GM21723 (cell line): Measurements from ENCODE around the gene H2BK1.

Source experiments
- ATAC-seq: cut with Tn5 transposase; IDR thresholded peaks from one replicate; pipeline ENCODE4 v1.9.1; 2021; ENCODE audit warnings: mild to moderate bottlenecking, moderate library complexity; ENCODE audit not compliant: unreplicated experiment

Gene H2BK1

DNA sequence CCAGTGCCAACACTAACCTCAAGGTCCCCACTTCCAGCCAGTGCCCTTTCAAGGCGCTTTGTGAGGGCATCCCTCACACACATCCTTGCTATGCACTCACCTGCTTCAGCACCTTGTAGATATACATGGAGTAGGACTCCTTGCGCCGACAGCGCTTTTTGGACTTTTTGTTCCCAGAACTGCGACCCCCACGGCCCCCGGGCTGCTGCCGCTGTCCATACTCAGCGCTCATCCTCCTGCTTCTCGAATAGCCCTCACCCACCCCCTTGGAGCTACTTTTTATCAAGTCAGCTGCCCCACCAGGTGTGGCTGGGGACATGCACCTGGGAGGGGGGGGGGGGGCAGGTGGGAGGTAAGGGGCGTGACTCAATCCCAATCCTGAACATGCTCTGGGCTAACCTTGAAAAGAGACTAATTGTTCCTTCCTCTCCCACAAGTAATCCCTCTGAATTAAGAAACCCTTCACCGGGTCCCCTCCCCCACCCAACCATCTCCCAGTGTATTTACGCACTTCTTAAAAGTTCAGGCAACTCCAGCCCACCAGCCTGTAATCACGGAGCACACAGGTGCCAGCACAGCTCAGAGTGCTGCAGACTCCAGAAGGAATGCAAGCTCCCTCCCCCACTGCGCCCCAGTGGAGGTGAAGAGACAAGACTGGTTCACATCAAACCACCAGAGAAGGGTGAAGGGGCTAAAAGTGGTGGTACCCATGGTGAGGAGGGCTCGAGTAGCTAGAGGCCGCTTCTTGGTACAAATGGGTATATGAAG lies at the start of gene H2BK1:
TSS of gene H2BK1 (minus strand) at position 402 of the 768 bp plus-strand sequence. CDS start at position 232, 170 bp downstream.
- ATAC-seq: no peak

DNA sequence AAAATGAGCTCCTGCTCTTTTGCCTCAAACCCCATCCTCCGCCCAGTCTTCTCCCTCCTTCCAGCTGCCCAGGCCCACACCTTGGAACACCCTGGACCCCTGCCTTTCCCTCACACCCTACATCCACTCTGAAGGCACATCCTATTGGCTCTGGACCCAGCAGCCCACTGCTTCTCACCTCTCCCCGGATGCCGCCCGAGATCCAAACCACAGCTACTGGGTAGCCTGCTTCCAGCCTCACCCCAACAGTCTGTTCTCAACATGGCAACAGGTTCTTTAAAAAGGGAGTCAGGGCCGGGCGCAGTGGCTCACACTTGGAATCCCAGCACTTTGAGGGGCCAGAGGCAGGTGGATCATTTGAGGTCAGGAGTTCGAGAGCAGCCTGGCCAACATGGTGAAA lies 47.7 kb upstream of the H2BK1 start:
- no peak for ATAC-seq

- ATAC-seq: no peak
Observed at GRCh38 chr7:151256410-151257045, 46.2 kb upstream of the H2BK1 start.

- ATAC-seq: no peak
Observed at GRCh38 chr7:151255390-151255789, 45.1 kb upstream of the H2BK1 start.

DNA sequence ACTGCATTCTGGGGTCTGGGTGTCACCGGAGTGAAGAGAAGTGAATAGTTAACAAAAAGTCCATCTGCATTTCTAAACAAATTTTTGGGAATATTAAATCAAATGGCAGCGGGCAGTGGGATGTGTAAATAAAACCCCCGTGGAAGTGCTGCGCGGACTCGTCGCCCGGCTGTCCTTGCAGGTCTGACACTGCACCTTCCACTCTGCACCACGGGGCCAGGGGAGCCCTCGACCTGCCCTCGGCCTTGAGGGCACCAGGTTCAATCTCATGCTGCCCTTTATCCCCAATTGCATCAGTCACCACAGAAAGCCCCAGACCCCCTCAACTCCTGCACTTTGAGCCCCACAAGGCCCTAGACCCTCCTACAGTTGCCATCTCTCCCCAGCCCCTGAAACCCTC lies 44.6 kb upstream of the H2BK1 start:
- no peak for ATAC-seq

DNA sequence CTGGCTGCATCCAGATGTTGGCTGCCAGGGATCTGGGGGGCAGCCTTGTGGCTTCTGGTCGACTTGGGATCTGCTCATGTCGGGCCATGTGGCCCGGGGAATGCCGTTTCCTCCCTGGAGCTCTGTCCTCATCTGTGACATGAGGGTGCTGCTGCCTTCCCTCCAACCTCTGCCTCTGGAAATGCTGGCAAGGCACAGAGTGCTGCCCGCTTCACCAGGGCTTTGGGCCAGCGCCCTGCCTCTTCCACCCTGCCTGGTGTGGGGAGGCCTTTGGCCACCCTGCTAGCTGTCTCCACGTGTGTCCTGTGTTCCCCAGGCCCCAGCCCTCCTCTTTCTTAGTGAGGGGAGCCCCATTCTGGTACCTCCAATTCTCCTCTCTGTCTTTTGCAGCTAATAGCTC lies 44.0 kb upstream of the H2BK1 start:
- no peak for ATAC-seq

DNA sequence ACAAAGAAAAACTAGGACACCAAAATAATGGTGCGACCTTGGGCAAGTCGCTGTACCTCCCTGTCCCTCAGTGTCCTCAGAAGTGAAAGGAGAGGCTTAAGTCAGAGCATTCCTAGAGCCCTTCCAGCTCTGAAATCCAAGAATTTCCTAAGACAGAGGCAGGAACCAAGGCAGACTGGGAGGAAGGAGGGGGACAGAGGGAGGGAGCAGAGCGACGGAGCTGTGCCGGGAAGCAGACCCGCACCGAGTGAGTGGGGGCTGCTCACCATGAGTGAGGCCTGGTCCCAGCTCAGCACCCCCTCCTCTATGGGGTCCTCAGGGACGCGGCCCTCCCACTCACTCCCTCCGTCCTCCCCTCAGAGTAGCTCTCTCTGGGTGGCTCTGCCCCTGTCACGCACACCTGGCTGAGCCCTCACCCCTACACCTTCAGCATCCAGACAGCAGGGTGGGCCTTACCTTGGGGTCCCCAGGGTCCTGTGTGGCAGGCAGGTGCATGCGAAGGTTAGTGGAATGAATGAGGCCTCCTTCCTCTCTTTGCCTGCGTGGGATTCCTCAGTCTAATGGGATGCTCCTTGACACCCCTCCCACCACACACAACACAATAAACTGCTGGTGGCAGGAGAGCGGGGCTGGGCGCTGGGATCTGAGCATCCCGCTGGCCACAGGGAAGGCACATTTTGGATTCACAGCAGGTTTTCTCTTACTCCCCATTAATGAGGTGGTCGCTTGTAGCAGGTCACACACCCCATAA lies 42.8 kb upstream of the H2BK1 start:
- no peak for ATAC-seq

DNA sequence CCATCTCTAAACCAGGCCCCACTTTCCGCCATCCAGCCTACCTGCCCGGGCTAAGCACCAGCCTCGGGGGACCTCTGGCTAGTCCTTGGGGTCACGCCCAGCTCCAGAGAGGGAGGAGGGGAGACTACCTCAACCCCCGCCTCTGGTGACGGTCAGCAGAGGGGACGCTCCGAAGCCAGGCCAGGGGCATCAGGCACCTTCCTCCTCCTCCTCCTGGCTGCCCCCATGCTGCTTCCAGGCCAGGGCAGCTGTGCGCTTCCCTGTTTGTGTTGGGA lies 42.2 kb upstream of the H2BK1 start:
- ATAC-seq: no peak

DNA sequence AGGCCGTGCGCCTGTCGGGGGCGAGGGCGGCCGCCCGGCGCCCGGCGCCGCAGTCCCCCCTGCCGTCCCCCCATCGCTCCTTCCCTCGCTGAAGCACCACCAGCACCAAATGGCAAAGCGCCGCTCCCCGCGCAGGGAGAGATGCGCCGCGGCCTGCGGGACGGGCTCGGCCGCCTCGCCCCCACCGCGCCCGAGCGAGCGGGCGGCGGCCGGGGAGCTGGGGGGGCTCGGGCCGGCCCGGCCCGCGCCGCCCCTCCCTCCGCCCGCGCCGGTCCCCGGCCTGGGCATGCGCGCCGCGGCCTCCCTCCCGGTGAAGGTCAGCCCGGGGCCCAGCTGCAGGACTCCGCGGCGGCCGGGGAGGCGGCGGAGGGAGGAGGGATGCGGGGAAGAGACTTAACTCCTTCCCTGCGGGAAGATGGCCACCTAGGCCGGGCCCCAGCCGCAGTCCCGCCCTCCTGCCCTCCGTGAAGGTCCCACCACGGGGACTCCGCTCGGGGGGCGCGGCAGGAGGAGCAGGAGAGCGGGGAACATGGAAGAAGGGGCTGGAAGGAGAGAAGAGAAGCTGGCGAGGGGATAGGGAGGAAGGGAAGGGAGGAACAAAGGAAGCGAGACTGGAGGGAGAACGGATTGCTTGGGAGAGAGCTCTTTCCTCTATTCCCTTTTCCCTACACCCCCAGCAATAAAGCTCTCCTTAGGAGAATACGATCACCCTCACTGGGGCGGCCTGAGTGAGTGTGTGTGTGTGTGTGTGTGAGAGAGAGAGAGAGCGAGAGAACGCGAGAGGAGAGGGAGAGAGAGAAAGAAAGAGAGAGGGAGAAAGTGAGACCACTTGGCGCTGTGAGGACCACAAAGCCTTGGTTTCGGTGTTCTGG lies 41.6 kb upstream of the H2BK1 start:
- ATAC-seq: no peak

DNA sequence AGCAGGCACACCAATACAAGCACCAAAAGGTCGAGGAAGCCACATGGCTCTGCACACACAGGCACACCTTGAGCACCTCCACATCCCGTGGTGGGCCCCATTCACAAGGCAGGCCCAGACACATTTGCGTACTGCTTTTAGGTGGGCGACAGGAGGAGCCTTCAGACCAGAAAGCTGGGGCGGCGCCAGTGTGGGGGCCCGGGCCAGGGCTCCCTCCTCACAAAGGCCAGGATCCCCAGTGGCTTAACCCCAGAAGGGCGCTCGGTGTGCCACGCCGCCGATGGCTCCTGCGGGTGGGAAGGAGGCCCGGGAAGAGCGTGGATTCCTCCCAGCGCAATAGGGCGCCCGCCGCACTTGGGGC lies 41.0 kb upstream of the H2BK1 start:
- no peak for ATAC-seq

DNA sequence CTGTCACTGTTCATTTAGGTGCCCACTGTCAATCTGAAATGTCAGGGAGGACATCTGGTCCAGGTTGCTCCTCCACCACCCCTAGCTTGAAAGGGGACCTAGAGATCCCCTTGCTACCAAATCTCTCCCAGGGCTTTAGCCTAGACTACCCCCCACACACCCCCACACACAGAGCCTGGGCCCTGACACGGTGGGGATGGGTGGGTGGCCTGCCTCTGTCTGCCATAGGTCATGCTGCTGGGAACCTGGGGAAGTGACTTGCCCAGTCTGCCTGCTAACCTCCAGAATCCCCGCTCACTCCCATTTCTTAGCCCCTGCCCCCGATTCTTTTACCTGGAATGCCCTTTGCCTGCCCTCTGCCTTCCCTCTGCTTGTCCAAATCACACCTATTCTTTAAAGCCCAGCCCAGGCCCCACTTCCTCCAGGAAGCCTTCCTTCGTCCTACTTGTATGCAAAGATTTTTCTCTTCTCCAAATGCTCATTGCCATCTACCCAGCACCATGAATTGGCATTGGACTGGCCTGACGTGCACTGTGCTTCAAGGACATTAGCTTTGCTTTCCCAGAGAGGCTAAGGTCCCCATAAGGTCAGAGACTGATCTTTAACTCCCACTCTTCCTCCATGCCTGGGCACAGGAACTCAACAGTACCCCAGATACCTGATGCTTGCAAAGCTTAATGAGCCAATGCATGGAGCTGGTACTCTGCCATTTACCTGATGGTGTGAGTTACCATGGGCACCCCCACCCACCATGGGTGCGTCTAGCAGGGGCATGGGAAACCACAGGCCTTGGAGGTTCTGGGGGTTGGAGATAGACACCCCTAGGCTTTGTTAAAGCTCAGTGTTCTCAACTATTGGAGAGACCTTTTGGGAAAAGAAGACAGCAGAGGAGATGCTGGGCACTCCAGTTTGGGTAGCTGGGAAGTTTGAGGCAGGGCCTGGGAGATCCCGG lies 40.2 kb upstream of the H2BK1 start:
- ATAC-seq: no peak

DNA sequence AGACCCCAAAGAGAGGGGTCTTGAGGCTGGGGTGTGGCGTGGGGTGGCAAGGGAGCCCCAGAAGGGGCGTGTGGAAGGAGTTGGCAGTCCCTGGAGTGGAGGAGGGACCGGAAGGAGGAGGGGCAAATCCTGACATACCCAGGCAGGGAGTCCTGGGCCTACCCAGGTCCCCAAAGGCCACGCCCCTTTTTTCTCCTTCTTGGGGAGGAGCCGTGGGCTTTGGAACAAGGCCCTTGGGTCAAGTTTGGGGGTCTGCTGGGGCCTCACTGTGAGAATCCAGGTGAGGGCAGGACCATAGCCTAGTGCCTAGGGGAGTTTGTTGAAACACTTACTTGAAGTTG lies 39.4 kb upstream of the H2BK1 start:
- no peak for ATAC-seq

- ATAC-seq: no peak
Observed at GRCh38 chr7:151249034-151249731, 38.9 kb upstream of the H2BK1 start.

- no peak for ATAC-seq
Observed at GRCh38 chr7:151248346-151249033, 38.2 kb upstream of the H2BK1 start, which contains the start of gene SMARCD3. TSS of gene SMARCD3 (minus strand) at chr7:151248694. CDS start at chr7:151248562, 132 bp downstream.

DNA sequence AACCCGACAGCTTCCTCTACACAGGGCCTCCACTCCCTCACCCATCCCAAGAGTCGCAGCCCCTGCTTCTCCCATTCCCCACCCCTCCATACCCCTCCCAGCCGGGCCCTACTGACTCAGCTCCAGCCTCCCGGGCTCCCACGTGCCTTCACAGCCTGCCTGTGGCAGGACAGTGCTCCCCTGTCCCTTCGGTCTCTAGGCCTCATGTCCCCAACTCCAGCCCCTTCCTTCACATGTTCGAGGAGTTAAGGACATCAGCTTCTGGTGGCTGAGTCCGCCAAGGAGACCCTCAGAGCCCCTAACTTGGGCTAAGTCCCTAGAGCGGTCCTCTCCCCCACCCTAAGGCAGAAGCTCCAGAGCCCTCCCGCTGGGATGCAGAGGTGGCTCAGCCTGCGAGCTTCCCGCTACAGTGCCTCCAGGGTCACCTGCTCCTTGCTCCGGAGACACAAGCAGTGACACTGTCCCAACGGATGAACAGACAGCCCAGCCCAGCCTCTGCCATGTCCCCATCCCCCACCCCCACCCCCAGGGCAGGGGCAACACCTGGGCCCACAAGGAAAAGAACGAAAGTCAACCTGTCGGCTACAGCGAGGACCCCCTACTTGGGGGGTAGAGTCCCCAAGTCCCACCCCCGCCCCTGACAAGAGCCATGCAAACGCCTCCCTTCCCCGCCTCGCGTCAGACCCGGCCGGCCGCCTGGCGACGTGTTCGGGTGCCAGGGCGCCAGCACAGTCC lies 37.5 kb upstream of the H2BK1 start:
- no peak for ATAC-seq

GRCh38 chr7:151246851-151247580 lies 36.7 kb upstream of the H2BK1 start:
- no peak for ATAC-seq

DNA sequence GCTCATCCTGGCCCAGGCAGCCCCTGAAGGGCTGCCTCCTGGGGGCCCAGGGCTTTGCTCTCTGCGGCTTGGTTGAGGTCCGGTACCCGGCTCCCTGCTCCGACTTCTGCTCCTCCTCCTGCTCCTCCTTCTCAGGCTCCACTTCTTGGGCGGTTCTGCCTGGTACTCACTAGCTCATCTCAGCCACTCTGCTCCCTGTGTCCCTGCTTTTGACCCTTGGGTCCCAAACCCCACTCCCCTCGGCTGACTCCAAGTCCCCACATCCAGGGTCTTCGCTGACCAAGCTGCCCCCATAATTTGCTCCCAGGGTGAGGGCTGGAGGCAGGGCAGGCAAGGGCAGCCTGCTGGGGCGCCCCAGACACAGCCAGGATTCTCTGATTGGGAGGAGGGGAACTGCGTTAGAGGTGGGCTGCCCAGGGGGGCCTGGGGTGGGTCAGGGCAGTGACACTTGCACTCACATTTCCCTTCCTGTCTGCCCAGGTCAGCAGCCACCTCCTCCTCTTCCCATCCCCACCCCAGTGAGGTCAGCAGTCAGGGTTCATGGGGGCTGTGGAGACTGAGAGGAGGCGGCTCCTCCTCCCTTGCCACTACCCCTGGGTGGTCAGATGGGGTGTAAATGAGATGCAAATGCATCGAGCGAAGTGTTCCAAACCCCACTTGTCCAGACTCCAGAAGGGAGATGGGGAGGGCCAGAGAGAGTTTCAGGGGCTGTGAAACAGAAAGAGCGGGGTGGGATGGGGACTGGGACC lies 36.0 kb upstream of the H2BK1 start:
- no peak for ATAC-seq
